ENCODE measurements around the gene HBG1.

- TF ChIP-seq, protein P1, sequence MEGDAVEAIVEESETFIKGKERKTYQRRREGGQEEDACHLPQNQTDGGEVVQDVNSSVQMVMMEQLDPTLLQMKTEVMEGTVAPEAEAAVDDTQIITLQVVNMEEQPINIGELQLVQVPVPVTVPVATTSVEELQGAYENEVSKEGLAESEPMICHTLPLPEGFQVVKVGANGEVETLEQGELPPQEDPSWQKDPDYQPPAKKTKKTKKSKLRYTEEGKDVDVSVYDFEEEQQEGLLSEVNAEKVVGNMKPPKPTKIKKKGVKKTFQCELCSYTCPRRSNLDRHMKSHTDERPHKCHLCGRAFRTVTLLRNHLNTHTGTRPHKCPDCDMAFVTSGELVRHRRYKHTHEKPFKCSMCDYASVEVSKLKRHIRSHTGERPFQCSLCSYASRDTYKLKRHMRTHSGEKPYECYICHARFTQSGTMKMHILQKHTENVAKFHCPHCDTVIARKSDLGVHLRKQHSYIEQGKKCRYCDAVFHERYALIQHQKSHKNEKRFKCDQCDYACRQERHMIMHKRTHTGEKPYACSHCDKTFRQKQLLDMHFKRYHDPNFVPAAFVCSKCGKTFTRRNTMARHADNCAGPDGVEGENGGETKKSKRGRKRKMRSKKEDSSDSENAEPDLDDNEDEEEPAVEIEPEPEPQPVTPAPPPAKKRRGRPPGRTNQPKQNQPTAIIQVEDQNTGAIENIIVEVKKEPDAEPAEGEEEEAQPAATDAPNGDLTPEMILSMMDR (IDR thresholded peaks at IDR 0.05; ENCODE audit: low read length), result no peak
- TF ChIP-seq EZH2 (optimal IDR thresholded peaks at IDR 0.05; ENCODE audit: low read depth, low read length) (no peak), EZH2phosphoT487 (IDR thresholded peaks at IDR 0.05; ENCODE audit: low read length) (no peak)
These were observed 39.2 kb downstream of the HBG1 start for GRCh38 chr11:5210376-5210885.
